Fibroblast of lung (primary cell): ENCODE results near the gene HRH1. TPM values are rescaled to one million over a fixed set of nuclear protein-coding genes. Genes with fewer than 3 reads are reported as not detected.

Source experiments
- DNase-seq, 2 donors: peaks; one replicate each; pipeline versions ENCODE4 v3.0.0 to v3.0.0-alpha.2; 2010; ENCODE audit warnings: low read depth in 2 of 2
- H2AFZ ChIP-seq: 2 replicates; pipeline ENCODE4 v1.5.1; 2012; ENCODE audit warnings: low read length, control low read depth, inconsistent platforms
- H3K27ac ChIP-seq: 2 replicates; pipeline ENCODE4 v1.5.1; 2011; ENCODE audit warnings: low read length, control low read depth; ENCODE audit not compliant: insufficient read depth
- H3K27me3 ChIP-seq: 2 replicates; pipeline ENCODE4 v1.5.1; 2011; ENCODE audit warnings: mild to moderate bottlenecking, low read length; ENCODE audit not compliant: control insufficient read depth, insufficient read depth
- H3K36me3 ChIP-seq: 2 replicates; pipeline ENCODE4 v1.5.1; 2011; ENCODE audit warnings: low read length; ENCODE audit not compliant: control insufficient read depth, insufficient read depth
- H3K4me1 ChIP-seq: 2 replicates; pipeline ENCODE4 v1.5.1; 2011; ENCODE audit warnings: low read length; ENCODE audit not compliant: control insufficient read depth, insufficient read depth; ENCODE audit errors: extremely low read depth
- H3K4me2 ChIP-seq: 2 replicates; pipeline ENCODE4 v1.5.1; 2011; ENCODE audit warnings: low read length, control low read depth; ENCODE audit not compliant: insufficient read depth; ENCODE audit errors: extremely low read depth
- H3K4me3 ChIP-seq, 4 experiments: fragments of 200-600 bp in 1 of 4; sonication (generic) in 1 of 4; replicated peaks in 1 of 4; 2 replicates each; pipeline ENCODE4 v1.5.1; 2011 to 2016; ENCODE audit warnings: low read length in 4 of 4, low read depth in 3 of 4, mild to moderate bottlenecking in 3 of 4, control low read depth in 2 of 4, inconsistent platforms in 1 of 4, mixed read lengths in 1 of 4; ENCODE audit not compliant: insufficient read depth in 1 of 4; ENCODE audit errors: control extremely low read depth in 1 of 4
- H3K79me2 ChIP-seq: 2 replicates; pipeline ENCODE4 v1.5.1; 2012; ENCODE audit warnings: mild to moderate bottlenecking, low read length, inconsistent platforms; ENCODE audit not compliant: control insufficient read depth, insufficient read depth
- H3K9ac ChIP-seq: 2 replicates; pipeline ENCODE4 v1.5.1; 2011; ENCODE audit warnings: mild to moderate bottlenecking, low read length, control low read depth; ENCODE audit not compliant: insufficient read depth
- H3K9me3 ChIP-seq: 2 replicates; pipeline ENCODE4 v1.5.1; 2012; ENCODE audit warnings: low read depth, low read length; ENCODE audit not compliant: control insufficient read depth, insufficient read depth
- H4K20me1 ChIP-seq: 2 replicates; pipeline ENCODE4 v1.5.1; 2011; ENCODE audit warnings: low read length; ENCODE audit not compliant: control insufficient read depth, insufficient read depth; ENCODE audit errors: extremely low read depth
- EZH2 ChIP-seq: IDR thresholded peaks from 2 replicates; pipeline ENCODE4 v1.5.1; 2012; ENCODE audit warnings: low read length, control low read depth, mild to moderate bottlenecking; ENCODE audit errors: missing control alignments
- polyA plus RNA-seq, 2 donors: library from polyadenylated mRNA; depleted of rRNA in 1 of 2; stranded (reverse) in 1 of 2; unstranded in 1 of 2; fragments of >200 nt; gene quantifications; 2 replicates each; pipeline ENCODE4 v1.2.1, GENCODE V29; 2011 to 2012; ENCODE audit warnings: missing spikeins in 1 of 2
- total RNA-seq: library from RNA; depleted of rRNA; stranded (reverse); fragments of >200 nt; gene quantifications from 2 replicates; pipeline ENCODE4 v1.2.1, GENCODE V29; 2014
- TF ChIP-seq, protein P1 (sequence below), 2 donors: IDR thresholded peaks in 1 of 2; conservative IDR thresholded peaks in 1 of 2; 1 replicate in 1 of 2; 2 replicates in 1 of 2; pipeline ENCODE4 v1.5.1; 2011 to 2012; ENCODE audit warnings: low read length in 2 of 2, control low read depth in 1 of 2, inconsistent platforms in 1 of 2, low read depth in 1 of 2, mild to moderate bottlenecking in 1 of 2

HRH1 gene
- total and polyA plus RNA-seq, 2 donors (not counting 1 experiment from before 2014, with no cell fraction given): 12.6 to 30.6 TPM

DNA sequence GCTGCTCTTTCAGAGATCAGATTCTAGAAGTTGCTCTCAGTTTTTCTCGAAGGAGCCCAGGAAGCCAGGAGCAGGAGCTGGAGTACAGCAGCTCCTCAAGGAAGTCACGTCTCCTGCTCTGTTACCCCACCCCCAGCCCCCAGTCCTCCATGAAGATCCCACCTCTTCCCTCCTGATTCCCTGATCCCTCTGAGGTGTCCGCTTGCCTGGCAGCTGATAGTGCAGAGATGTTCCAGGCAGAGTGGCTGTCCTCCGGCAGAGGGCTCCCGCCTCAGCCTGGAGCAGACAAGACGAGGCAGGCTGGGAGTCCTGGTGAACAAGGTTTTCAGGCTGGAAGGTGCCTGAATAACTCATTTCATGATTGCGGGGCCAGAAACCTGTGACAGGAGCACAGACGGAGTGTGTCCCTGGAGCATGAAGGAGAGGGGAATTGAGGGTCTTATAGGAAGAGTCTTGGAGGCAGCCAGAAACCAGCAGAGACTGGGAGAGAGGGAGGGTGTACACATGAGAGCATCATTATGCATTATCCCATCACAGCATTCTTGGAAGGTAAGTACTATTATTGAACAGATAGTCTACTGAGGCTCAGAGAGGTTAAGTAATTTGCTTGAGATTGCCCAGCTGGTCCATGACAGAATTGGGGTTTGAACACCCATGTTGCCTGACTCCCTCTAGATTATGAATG lies 1.2 kb downstream of the HRH1 start:
- no peak for TF ChIP-seq EZH2
- TF ChIP-seq, protein P1, sequence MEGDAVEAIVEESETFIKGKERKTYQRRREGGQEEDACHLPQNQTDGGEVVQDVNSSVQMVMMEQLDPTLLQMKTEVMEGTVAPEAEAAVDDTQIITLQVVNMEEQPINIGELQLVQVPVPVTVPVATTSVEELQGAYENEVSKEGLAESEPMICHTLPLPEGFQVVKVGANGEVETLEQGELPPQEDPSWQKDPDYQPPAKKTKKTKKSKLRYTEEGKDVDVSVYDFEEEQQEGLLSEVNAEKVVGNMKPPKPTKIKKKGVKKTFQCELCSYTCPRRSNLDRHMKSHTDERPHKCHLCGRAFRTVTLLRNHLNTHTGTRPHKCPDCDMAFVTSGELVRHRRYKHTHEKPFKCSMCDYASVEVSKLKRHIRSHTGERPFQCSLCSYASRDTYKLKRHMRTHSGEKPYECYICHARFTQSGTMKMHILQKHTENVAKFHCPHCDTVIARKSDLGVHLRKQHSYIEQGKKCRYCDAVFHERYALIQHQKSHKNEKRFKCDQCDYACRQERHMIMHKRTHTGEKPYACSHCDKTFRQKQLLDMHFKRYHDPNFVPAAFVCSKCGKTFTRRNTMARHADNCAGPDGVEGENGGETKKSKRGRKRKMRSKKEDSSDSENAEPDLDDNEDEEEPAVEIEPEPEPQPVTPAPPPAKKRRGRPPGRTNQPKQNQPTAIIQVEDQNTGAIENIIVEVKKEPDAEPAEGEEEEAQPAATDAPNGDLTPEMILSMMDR (conservative IDR thresholded peaks at IDR 0.05 in 1 of 2, IDR thresholded peaks at IDR 0.05 in 1 of 2; ENCODE audit: low read depth in 1 of 2, low read length in 2 of 2): peak; percentile 81 to 91
- H3K27ac ChIP-seq: peak overlapping the region; percentile 79
- H3K79me2 ChIP-seq: peaks cover 23% of the 10 kb centered on the region

GRCh38 chr3:11156026-11156410 lies 1.7 kb downstream of the HRH1 start:
- H3K4me2 ChIP-seq: peak overlapping the region; percentile 99
- no peak overlapping the region for H3K27ac ChIP-seq
- H3K36me3 ChIP-seq: no peaks in the 10 kb centered on the region
- H4K20me1 ChIP-seq: no peaks in the 10 kb centered on the region
- H3K4me3 ChIP-seq: peak overlapping the region; percentile 82 to 92 (median 86)
- no peak overlapping the region for H2AFZ ChIP-seq
- DNase-seq: no peak
- H3K9me3 ChIP-seq: no peaks in the 10 kb centered on the region
- peaks cover 27% of the 10 kb centered on the region for H3K79me2 ChIP-seq
- no peak overlapping the region for H3K9ac ChIP-seq
- TF ChIP-seq, protein P1 (conservative IDR thresholded peaks at IDR 0.05 in 1 of 2, IDR thresholded peaks at IDR 0.05 in 1 of 2; ENCODE audit: low read depth in 1 of 2, low read length in 2 of 2): no peak
- TF ChIP-seq EZH2: no peak
- H3K4me1 ChIP-seq: peaks cover 12% of the 10 kb centered on the region
- no peaks in the 10 kb centered on the region for H3K27me3 ChIP-seq

More for the DNA sequence above, 1.2 kb downstream of the HRH1 start:
- Histone ChIP-seq H3K9ac (peak overlapping the region; percentile 88), H3K36me3 (no peaks in the 10 kb centered on the region), H3K4me1 (peaks cover 12% of the 10 kb centered on the region), H4K20me1 (no peaks in the 10 kb centered on the region), H3K4me2 (peak overlapping the region; percentile 99), H2AFZ (peak overlapping the region; percentile 56), H3K9me3 (no peaks in the 10 kb centered on the region), H3K27me3 (no peaks in the 10 kb centered on the region), H3K4me3 (peak overlapping the region; percentile 82 to 92 (median 86))
- DNase-seq: peak; percentile 81 to 84

DNA sequence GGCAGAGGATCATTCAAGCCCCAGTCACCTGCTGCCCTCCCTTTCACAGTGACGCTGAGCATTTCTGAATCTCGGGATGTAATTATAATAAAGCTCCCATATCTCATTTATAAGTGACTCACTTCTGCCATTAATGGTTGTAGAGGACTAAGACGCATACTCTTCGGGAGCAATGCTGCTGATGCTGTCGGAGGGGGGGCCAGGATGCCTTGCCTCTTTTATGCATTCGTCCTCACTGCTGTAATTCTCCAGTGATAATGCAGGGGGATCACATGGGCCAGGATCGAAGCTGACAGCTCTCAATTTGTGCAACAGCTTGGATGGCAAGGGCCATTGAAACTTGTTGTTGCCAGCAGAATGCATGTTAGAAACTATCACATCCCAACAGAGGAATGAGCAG lies 3.1 kb downstream of the HRH1 start:
- TF ChIP-seq, protein P1 (conservative IDR thresholded peaks at IDR 0.05 in 1 of 2, IDR thresholded peaks at IDR 0.05 in 1 of 2; ENCODE audit: low read depth in 1 of 2, low read length in 2 of 2): no peak
- no peak for TF ChIP-seq EZH2
- no peaks in the 10 kb centered on the region for H4K20me1 ChIP-seq
- no peak overlapping the region for H3K4me2 ChIP-seq
- DNase-seq: peak in 1 of 2 donors; percentile 20
- H3K9ac ChIP-seq: no peak overlapping the region
- H2AFZ ChIP-seq: no peak overlapping the region
- H3K9me3 ChIP-seq: no peaks in the 10 kb centered on the region
- no peaks in the 10 kb centered on the region for H3K27me3 ChIP-seq
- H3K4me1 ChIP-seq: peaks cover 12% of the 10 kb centered on the region
- peaks cover 28% of the 10 kb centered on the region for H3K79me2 ChIP-seq
- H3K27ac ChIP-seq: no peak overlapping the region
- no peak overlapping the region for H3K4me3 ChIP-seq
- no peaks in the 10 kb centered on the region for H3K36me3 ChIP-seq
